GM18526 (cell line): ENCODE results near the gene TMTC2.

Experiments used
- POLR2A ChIP-seq: IDR thresholded peaks from 3 replicates; pipeline ENCODE4 v1.6.1; 2011; ENCODE audit not compliant: insufficient read length; ENCODE audit errors: extremely low read depth

The TMTC2 gene

GRCh38 chr12:82686168-82687020 is at the start of gene TMTC2:
TSS of gene TMTC2 (plus strand) at chr12:82686906.
- peak; percentile 72 for TF ChIP-seq POLR2A

GRCh38 chr12:82638324-82638723 is 48.4 kb upstream of the TMTC2 start:
- TF ChIP-seq POLR2A, result no peak

- no peak for TF ChIP-seq POLR2A
Measured at GRCh38 chr12:82644896-82645295, 41.8 kb upstream of the TMTC2 start.

- no peak for TF ChIP-seq POLR2A
Measured at GRCh38 chr12:82645414-82645813, 41.3 kb upstream of the TMTC2 start.

- no peak for TF ChIP-seq POLR2A
Measured at GRCh38 chr12:82647853-82648252, 38.9 kb upstream of the TMTC2 start.

- no peak for TF ChIP-seq POLR2A
Measured at GRCh38 chr12:82648259-82648909, 38.3 kb upstream of the TMTC2 start.

- TF ChIP-seq POLR2A, result no peak
Measured at GRCh38 chr12:82650627-82651337, 35.9 kb upstream of the TMTC2 start.

- TF ChIP-seq POLR2A, result no peak
Measured at GRCh38 chr12:82651489-82651888, 35.2 kb upstream of the TMTC2 start.

- TF ChIP-seq POLR2A, result no peak
Measured at GRCh38 chr12:82652071-82652470, 34.6 kb upstream of the TMTC2 start.

- TF ChIP-seq POLR2A, result no peak
Measured at GRCh38 chr12:82655751-82656150, 31.0 kb upstream of the TMTC2 start.

- TF ChIP-seq POLR2A, result no peak
Measured at GRCh38 chr12:82659343-82660207, 27.1 kb upstream of the TMTC2 start.

GRCh38 chr12:82660541-82661325 is 26.0 kb upstream of the TMTC2 start:
- no peak for TF ChIP-seq POLR2A

- TF ChIP-seq POLR2A, result no peak
Measured at GRCh38 chr12:82663893-82664292, 22.8 kb upstream of the TMTC2 start.
